Activated naive CD4-positive, alpha-beta T cell treated with anti-CD3 and anti-CD28 coated beads, Interleukin-2, amount 10 ng/mL, durations not matched to agents 5 hours and 36 hours (primary cell): ENCODE measurements around the gene ANKRD36C. TPM values are rescaled to one million over a fixed set of nuclear protein-coding genes. Genes with fewer than 3 reads are reported as not detected.

ENCODE experiments used
- total RNA-seq, 2 experiments: library from RNA; stranded (reverse); gene quantifications; one replicate each; pipeline ENCODE4 v1.2.3, GENCODE V29; 2021

Gene ANKRD36C
- total RNA-seq, result 10 to 100 TPM; 67.8 to 75.3 TPM

DNA sequence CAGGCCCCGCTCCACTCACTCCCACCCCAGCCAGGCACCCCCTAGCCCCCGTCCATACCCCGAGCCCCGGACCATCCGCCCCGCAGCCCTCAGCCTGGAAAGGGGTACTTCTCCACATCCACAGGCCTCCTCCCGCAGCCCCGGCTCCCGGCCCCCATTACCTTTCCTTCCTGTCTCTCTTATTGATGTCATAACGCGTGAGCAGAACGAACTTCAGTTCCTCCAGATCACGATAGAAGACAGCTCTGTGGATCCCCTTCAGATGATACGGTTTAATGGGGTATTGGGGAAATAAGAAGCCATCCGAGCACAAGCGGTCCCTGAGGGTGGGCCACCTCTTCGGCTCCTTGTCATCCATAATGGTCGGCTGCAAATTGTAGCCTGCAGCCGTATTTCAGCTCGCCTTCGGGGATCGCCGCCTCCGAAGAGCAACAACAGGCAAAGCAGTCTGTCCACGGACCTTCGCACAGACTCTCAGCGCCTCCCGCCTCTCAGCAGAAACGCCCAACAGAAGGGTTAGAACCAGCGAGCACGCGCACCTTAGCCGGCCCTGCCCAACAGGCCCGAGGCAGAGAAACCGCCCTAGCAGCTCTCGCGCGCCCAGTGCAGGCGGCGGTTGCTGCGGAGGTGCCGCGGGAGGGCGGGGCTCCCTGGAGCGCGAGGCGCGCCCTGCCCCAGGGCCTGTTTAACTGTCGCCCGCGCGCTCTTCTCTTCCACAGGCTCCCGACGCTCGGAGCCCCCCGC, at the start of gene ANKRD36C:
ANKRD36C (minus strand) TSS at position 474 of the 744 bp plus-strand sequence; CDS start at position 358, 116 bp downstream.

DNA sequence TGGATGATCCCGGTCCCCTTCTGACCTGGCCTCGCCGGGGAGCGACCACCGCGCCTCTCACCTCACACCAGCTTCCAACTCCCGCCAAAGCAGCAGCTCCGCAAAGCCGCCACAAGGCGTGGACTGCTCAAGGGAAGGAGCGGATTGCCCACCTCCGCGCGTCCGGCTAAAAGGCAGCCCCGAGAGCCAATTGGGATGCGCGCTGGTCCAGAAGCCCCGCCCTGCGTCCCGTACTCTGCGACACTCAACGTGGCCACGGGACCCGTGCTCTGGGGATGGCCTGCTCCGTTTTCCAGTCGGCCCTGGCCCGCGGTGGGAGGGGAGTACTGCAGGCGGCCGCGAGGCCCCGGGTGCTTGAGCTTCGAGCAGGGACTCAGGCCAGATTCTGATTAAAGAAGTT, 43.2 kb upstream of the ANKRD36C start, which contains the start of gene GPAT2:
GPAT2 (minus strand) TSS at position 125 of the 400 bp plus-strand sequence. CDS start 2,557 bp downstream, outside the sequence.

Other genes with a start within 250 kb of the ANKRD36C start
- gene GPAT2, start 43.1 kb upstream of the ANKRD36C start, total RNA-seq, result 1 to 10 TPM; 5.2 to 5.5 TPM
- under 1 TPM; 0.10 to 0.13 TPM for gene ADRA2B, start 124.7 kb upstream of the ANKRD36C start, total RNA-seq
- gene ASTL, start 146.7 kb upstream of the ANKRD36C start, total RNA-seq, result under 1 TPM; 0.41 to 0.48 TPM
- gene DUSP2, start 153.6 kb upstream of the ANKRD36C start, total RNA-seq, result 10 to 100 TPM; 21.3 to 22.0 TPM
- gene STARD7, start 217.0 kb upstream of the ANKRD36C start, total RNA-seq, result 100 to 1,000 TPM; 105 to 112 TPM